Pancreas (tissue), 10 donors: Measurements from ENCODE around the gene MAPK4. TPM values are rescaled to one million over a fixed set of nuclear protein-coding genes. Genes with fewer than 3 reads are reported as not detected.

ENCODE experiments used
- ATAC-seq, 4 donors: fragments of 200-7000 bp; cut with Tn5 transposase; one replicate each; pipeline versions ENCODE4 v1.8.0 to v1.9.1; 2020; ENCODE audit warnings: mild to moderate bottlenecking in 4 of 4, moderate library complexity in 4 of 4
- DNase-seq, 6 donors: peaks; one replicate each; pipeline ENCODE4 v3.0.0-alpha.2; 2020
- FAIRE-seq: peaks from 2 replicates; lab custom pipeline; 2012; peaks lifted over from hg19 to GRCh38; lab: Jason Lieb, UNC
- H3K27ac ChIP-seq, 4 donors: fragments of 200-600 bp; sonication (generic); 1 replicate in 3 of 4; 2 replicates in 1 of 4; pipeline versions ENCODE4 v1.5.0 to v1.8.0; 2020
- H3K27me3 ChIP-seq, 4 donors: fragments of 200-600 bp; one replicate each; pipeline ENCODE4 v1.8.0; 2021
- H3K36me3 ChIP-seq, 3 donors: fragments of 200-600 bp; sonication (generic) in 1 of 3; one replicate each; pipeline versions ENCODE4 v1.5.0 to v1.8.0; 2020 to 2021
- H3K4me1 ChIP-seq, 3 donors: fragments of 200-600 bp; one replicate each; pipeline ENCODE4 v1.8.0; 2021
- H3K4me3 ChIP-seq, 4 donors: fragments of 200-600 bp; sonication (generic) in 2 of 4; one replicate each; pipeline versions ENCODE4 v1.5.0 to v1.8.0; 2020 to 2021
- H3K9me3 ChIP-seq, 4 donors: fragments of 200-600 bp; one replicate each; pipeline ENCODE4 v1.8.0; 2021
- WGBS, 2 donors: extraction: QIAGEN DNeasy Blood & Tissue Kit; methylation state at CpG; one replicate each; pipeline ENCODE4 v1.1.7; 2013; 5-methylcytosine and 5-hydroxymethylcytosine counted together
- intact Hi-C, 3 donors: fragments of 100-400 bp; cut with DNase I; formaldehyde crosslinking; loops; one replicate each; pipeline versions ENCODE4 v1.11.1 to v1.14.2; 2022
- polyA plus RNA-seq, 2 donors: library from polyadenylated mRNA; stranded (reverse); fragments of 200-250 nt; gene quantifications; one replicate each; pipeline ENCODE4 v1.2.3, GENCODE V29; 2013
- total RNA-seq, 6 donors: library from RNA; stranded (reverse); fragmentation: NEBNext Ultra II Directional in 4 of 6; extraction: Animal tissue kit (Norgen Biotek cat#: 25700) in 4 of 6; gene quantifications; one replicate each; pipeline versions ENCODE4 v1.2.1 to v1.2.4, GENCODE V29; 2021 to 2023
- TF ChIP-seq, protein P1 (sequence below), 4 donors: fragments of 200-600 bp; sonication (generic) in 3 of 4; IDR thresholded peaks; one replicate each; pipeline versions ENCODE4 v1.5.0 to v1.8.0; 2021; ENCODE audit warnings: antibody characterized with exemption in 4 of 4
- donor health status: healthy with polysubstance abuse.
- donor health status: DM: no; HTN: no; CAD: no; lungs with moderate emphysema.
- donor health status: DM: no; HTN: no; CAD: no.
- donor health status: control.
- donor health status: control.
- donor health status: Bipolar disorder and iron deficiency.
- donor health status: DM: yes; HTN: yes; CAD: no.
- donor health status: DM: no; HTN: no; CAD: no.
- donor health status: DM: no; HTN: no; CAD: no.
- donor health status: DM: yes; HTN: yes; CAD: no.

The MAPK4 gene
- total and polyA plus RNA-seq, 8 donors = 0.46 to 2.5 (median 0.80) TPM

DNA sequence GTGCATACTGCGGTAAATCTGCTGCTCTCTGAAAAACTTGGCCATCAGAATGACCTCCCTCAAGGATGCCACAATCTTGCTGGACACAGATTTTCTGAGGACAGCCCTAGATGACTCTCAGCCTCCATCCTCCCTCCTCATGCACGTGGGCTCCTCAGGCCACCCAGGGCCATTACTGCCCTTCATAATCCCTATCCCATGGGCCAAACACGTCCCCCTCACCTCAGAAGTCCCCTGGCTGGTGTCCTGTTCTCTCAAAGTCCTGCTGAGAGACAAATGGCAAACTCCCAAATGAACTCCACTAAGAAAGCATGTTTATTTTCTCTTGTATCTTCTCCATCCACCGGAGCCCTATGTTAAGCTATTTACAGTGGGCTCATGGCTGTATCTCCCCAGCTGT is 134.3 kb downstream of the MAPK4 start:
- no peak for FAIRE-seq
- WGBS, 2 donors = 76 to 81% methylated on average over 4 of the region's 4 CpGs

DNA sequence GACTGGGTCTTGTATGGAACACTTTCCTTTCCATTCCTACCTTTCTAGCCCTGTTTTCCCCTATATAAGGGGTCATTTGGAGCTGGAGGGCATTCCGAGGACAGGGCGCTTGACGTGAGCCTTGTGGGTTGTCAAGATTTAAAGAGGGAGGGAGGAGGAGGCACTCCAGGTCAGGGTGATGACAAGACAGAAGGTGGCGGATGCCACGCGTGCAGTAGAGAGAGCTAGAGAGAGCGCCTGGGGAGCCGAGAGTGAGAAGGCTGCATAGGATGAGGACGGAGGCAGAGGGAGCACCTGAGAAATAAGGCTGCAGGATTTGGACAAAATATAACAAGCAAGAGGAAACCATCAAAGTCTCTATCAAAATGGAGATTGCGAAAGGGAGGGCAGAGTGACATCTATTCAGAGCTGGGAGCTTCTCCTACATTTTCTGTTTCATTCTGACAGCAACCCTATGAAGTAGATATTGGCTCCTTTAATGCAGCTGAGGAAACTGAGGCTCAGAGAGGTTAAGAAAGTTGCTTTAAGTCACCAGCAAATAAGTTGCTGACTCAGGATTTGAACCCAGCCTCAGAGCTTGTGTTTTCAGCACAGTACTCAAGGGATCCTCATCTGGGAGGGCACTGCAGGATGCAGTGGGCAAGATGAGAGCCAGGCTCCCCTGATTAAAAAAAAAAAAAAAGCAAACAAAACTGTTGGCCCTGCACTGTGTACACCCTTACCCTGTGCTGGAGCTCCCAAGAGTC is 135.7 kb downstream of the MAPK4 start:
- FAIRE-seq (no peak), ATAC-seq (no peak), DNase-seq (no peak)
- TF ChIP-seq, protein P1, sequence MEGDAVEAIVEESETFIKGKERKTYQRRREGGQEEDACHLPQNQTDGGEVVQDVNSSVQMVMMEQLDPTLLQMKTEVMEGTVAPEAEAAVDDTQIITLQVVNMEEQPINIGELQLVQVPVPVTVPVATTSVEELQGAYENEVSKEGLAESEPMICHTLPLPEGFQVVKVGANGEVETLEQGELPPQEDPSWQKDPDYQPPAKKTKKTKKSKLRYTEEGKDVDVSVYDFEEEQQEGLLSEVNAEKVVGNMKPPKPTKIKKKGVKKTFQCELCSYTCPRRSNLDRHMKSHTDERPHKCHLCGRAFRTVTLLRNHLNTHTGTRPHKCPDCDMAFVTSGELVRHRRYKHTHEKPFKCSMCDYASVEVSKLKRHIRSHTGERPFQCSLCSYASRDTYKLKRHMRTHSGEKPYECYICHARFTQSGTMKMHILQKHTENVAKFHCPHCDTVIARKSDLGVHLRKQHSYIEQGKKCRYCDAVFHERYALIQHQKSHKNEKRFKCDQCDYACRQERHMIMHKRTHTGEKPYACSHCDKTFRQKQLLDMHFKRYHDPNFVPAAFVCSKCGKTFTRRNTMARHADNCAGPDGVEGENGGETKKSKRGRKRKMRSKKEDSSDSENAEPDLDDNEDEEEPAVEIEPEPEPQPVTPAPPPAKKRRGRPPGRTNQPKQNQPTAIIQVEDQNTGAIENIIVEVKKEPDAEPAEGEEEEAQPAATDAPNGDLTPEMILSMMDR (IDR thresholded peaks at IDR 0.05) = no peak
- Histone ChIP-seq H3K9me3 (no peaks in the 10 kb centered on the region), H3K27ac (no peak overlapping the region), H3K36me3 (no peaks in the 10 kb centered on the region), H3K27me3 (no peaks in the 10 kb centered on the region), H3K4me3 (no peak overlapping the region), H3K4me1 (no peaks in the 10 kb centered on the region)
- intact Hi-C loops = no loop called here
- 90 to 91% methylated on average over 10 of the region's 10 CpGs for WGBS, 2 donors

More for the DNA sequence above, 134.3 kb downstream of the MAPK4 start:
- ATAC-seq = no peak
- no peaks in the 10 kb centered on the region for H3K4me1 ChIP-seq
- H3K9me3 ChIP-seq = no peaks in the 10 kb centered on the region
- no peak for DNase-seq
- H3K27ac ChIP-seq = no peak overlapping the region
- intact Hi-C loops = no loop called here
- TF ChIP-seq, protein P1 (IDR thresholded peaks at IDR 0.05) = no peak
- H3K4me3 ChIP-seq = no peak overlapping the region
- no peaks in the 10 kb centered on the region for H3K27me3 ChIP-seq
- H3K36me3 ChIP-seq = no peaks in the 10 kb centered on the region

DNA sequence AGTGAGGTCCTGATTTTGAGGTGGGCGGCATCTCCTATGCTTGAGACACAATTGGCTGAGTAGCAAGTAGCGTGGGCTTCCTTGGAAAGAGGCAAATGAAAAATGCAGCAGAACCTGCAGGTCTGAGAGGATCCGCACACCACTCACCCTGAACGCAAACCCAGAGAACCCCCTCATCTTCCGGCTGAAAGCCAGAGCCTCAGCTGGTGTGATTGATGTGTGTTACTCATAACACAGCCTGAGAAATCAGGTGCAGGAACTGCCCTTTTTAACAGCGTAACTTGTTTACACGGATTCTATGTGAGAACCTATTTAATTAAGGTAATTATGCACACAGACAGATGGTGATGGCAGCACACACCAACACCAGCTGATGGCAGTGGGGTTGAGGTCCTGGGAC is 136.5 kb downstream of the MAPK4 start:
- intact Hi-C loops = no loop called here
- Histone ChIP-seq H3K27ac (no peak overlapping the region), H3K36me3 (no peaks in the 10 kb centered on the region), H3K27me3 (no peaks in the 10 kb centered on the region), H3K9me3 (no peaks in the 10 kb centered on the region), H3K4me3 (no peak overlapping the region), H3K4me1 (no peaks in the 10 kb centered on the region)
- DNase-seq = no peak
- FAIRE-seq = no peak
- ATAC-seq = no peak
- TF ChIP-seq, protein P1 (IDR thresholded peaks at IDR 0.05) = no peak
- 69 to 71% methylated on average over 7 of the region's 7 CpGs for WGBS, 2 donors

DNA sequence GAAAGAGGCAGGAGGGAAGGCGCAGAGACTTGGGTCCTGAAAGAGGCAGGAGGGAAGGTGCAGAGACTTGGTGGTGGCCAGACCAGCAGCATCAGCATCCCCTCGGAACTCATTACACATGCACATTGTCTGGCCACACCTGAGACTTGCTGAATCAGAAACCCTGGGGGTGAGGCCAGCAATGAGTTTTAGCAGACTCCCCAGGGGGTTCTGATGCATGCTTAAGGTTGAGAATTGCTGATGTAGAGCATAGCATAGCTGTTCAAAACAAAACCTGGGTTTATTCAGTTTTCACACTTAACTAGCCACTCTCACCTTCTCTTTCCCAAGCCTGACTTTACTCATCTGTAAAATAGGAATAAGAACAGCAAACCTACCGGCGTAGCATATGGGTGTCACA is 137.0 kb downstream of the MAPK4 start:
- Histone ChIP-seq H3K4me1 (no peaks in the 10 kb centered on the region), H3K36me3 (no peaks in the 10 kb centered on the region), H3K27me3 (no peaks in the 10 kb centered on the region), H3K4me3 (no peak overlapping the region), H3K9me3 (no peaks in the 10 kb centered on the region), H3K27ac (no peak overlapping the region)
- 89% methylated on average over 4 of the region's 4 CpGs for WGBS, 2 donors
- ATAC-seq (no peak), FAIRE-seq (no peak), DNase-seq (no peak)
- TF ChIP-seq, protein P1 (IDR thresholded peaks at IDR 0.05) = no peak
- intact Hi-C loops = no loop called here

DNA sequence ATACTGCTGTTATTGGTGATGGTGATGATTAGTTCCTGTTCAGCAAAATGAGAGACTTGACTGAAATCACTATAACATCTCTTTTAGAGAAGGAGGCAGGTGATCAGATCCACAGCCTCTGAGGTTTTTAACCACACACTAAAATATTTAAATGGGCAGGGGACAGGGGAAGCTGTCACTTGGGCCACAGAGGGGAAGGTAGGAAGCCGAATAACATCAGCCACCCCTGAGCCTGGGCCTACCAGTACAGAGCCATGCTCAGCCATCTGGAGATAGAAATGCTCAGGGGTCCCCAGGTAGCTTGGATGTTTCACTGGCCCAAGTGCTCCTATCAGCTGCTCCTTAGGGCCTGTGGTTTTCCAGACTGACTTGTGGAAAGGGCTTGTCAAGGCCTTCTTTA is 137.6 kb downstream of the MAPK4 start:
- Histone ChIP-seq H3K4me3 (no peak overlapping the region), H3K4me1 (no peaks in the 10 kb centered on the region), H3K9me3 (no peaks in the 10 kb centered on the region), H3K27me3 (no peaks in the 10 kb centered on the region), H3K36me3 (no peaks in the 10 kb centered on the region), H3K27ac (no peak overlapping the region)
- 89 to 94% methylated on average over 1 of the region's 1 CpG for WGBS, 2 donors
- TF ChIP-seq, protein P1 (IDR thresholded peaks at IDR 0.05) = no peak
- DNase-seq = no peak
- intact Hi-C loops = no loop called here
- ATAC-seq = no peak
- no peak for FAIRE-seq
